Left ventricle myocardium superior (tissue), 1 donor: ENCODE data around the gene RHOV. TPM values are rescaled to one million over a fixed set of nuclear protein-coding genes. Genes with fewer than 3 reads are reported as not detected.

Experiments used
- ATAC-seq: fragments of 200-7000 bp; cut with Tn5 transposase; one replicate; pipeline ENCODE4 v1.9.1; 2020; ENCODE audit warnings: mild to moderate bottlenecking, moderate library complexity
- DNase-seq: peaks from one replicate; pipeline ENCODE4 v3.0.0-alpha.2; 2020
- intact Hi-C: fragments of 100-400 bp; cut with micrococcal nuclease; formaldehyde crosslinking; loops from one replicate; pipeline ENCODE4 v1.11.0; 2022
- total RNA-seq: library from RNA; stranded (reverse); fragmentation: NEBNext Ultra II Directional; extraction: Animal tissue kit (Norgen Biotek cat#: 25700); gene quantifications from one replicate; pipeline ENCODE4 v1.2.1, GENCODE V29; 2021
- donor health status: DM: no; HTN: yes; CAD: no; lungs with severe emphysema.

The RHOV gene
- total RNA-seq, 1 donor from 2014 or later: not detected

DNA sequence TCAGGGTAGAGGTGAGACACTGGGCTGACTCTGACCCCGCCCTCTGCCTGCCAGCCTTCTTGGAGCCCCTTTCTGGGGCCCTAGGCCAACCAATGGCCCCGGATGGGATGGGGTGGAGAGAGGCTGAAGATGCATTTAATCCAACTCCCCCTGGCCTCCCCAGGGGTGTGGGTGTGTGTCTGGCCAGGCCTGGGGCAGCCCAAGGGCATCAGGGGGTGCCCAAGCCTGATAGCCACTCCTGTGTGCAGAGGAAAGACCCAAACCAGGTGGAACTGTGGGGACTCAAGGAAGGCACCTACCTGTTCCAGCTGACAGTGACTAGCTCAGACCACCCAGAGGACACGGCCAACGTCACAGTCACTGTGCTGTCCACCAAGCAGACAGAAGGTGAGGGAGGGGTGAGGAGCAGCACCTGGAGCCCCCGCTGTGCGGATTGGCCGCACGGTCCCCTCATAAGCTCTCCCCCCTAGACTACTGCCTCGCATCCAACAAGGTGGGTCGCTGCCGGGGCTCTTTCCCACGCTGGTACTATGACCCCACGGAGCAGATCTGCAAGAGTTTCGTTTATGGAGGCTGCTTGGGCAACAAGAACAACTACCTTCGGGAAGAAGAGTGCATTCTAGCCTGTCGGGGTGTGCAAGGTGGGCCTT is 20.7 kb downstream of the RHOV start:
- DNase-seq (no peak), ATAC-seq (no peak)
- intact Hi-C loops: no loop called here

DNA sequence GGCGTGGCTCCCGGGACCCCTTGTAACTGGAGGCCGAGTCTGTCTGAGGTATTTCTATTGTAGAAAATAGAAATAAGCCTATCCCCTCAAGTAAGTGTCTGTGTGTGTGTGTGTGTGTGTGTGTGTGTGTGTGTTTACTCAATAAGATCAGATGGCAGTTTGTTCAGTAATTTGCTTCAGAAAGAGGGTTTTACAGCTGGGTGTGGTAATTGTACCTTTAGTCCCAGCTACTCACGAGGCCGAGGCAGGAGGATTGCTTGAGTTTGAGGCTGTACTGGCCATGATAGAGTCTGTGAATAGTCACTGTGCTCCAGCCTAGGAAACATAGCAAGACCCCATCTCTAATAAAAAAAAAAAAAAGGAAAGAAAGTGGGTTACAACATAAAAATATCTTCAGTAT is 21.5 kb downstream of the RHOV start:
- ATAC-seq (no peak), DNase-seq (no peak)
- intact Hi-C loops: no loop called here

DNA sequence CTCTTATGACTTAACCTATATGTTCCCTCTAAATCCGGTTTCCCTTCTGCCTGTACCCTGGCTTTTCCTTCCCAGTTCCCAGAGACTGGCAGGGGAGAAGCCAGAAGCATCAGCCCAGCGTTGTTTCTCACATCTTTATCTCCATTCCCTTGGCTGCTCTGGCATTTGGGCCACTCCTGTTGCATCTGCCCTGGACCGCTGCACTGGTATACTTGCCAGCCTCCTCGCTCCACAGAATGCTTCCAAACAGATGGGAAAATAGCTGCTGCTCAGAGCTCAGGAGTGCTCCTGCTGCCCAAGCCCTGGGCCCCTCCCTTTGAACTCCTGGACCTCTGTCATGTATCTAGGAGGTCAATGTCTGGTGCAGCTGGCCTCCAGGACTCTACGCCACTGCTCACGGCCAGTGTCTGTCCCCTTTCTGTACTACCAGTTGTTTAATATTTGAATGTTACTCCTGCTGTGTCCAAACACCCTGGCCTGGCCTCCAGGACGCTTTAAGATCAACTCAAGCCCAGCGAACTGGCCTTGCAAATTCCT is 23.4 kb downstream of the RHOV start:
- intact Hi-C loops: no loop called here
- DNase-seq: no peak
- ATAC-seq: no peak

DNA sequence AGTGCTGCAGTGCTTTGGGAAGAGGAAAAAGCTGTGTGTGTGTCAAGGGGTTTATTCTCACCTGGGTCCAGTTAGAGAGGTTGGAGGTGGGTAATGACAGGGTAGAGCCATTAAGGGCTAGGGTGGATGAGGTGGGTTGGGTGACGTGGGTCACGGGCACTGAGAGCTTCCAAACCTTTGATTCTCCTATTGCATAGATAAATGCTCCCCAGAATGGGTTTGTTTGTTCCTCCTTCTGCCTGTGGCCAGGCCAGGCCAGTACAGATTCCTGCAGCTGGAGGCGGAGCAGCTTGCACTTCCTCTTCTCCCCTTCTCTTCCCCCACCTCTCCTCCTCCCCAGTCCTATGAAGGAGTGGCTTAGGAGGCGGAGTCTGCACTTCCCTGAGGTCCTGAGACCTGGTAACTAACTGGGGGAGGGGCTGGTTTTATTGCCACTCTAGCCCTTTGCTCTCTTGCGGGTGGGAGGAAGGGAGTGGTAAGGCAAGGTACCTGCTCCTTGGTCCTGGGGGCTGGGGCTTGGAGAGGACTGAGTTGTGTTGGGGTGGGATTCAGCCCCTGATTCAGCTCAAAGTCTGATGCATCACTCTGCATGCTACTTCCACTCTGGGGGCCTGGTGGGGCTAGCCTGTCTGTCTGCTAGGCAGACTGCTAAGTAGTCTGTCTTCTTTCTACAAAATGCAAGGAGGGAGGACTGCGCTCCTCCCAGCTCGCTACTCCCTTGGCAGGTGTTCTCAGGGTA is 26.6 kb downstream of the RHOV start:
- peak; percentile 81 for ATAC-seq
- intact Hi-C loops: no loop called here
- DNase-seq: peak; percentile 47

DNA sequence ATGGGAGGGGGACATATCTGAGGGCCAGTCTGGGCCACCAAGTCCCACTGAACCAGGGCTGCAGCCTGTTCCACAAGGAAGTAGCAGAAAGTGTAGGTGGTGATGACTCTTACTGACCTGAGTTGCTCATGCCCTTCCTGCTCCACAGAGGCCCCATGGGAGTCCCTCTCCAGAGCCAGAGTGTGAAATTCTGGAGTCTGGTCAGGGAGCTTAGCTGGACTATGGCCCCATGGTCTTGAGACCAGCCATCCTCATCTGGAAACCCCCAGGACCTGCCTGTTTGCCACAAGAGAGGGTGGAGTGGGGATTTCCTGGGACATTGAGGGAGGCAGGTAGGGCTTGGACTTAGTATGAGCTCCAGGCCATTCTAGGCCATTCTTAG is 27.2 kb downstream of the RHOV start:
- ATAC-seq (no peak), DNase-seq (no peak)
- intact Hi-C loops: no loop called here

DNA sequence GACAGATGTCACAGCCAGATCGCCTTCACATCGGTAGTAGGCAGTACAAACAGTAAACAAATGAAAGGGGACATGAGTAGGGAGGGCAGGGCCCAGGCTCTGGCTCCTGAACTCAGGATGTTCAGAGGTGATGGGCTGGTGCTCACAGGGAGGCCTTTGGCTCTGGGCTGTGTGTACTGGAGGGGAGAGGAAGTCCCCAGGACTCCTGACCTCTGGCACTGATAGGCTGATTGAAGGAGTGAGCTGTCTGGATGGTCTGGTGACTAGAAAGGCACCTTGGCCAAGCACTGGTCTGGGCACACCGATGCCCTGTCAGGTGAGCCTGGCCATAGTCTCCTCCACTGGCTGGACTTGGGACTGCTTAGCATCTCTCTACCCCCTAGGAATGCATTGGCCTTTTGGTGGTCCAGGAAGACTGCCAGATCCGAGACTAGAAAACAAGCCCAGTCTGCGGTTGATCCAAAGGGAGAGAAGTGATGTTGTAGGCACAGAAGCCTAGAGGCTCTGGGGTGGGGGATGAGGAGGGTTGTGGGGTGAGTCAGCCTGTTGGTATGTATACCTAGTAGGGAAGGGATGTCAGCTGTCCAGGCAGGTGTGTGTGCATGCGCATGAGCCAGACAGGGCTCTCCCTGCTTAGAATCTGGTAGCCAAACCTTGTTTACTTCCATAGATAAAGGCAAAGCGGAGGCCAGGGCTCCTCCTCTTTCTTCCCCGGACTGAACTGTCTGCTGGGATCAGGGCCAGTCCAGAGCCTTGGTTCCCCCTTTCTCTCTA is 28.3 kb downstream of the RHOV start:
- ATAC-seq: no peak
- intact Hi-C loops: no loop called here
- no peak for DNase-seq

DNA sequence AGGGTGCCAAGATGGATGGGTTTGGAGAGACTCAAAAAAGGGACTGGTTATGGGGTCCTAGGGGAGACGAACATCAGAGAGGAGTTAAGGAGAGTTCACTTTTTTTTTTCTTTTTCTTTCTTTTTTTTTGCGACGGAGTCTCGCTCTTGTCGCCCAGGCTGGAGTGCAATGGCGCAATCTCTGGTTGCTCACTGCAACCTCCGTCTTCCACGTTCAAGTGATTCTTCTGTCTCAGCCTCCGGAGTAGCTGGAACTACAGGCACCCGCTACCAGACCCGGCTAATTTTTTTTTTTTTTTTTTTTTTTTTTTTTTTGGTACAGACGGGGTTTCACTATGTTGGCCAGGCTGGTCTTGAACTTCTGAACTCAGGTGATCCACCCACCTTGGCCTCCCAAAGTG is 29.0 kb downstream of the RHOV start:
- ATAC-seq (no peak), DNase-seq (no peak)
- intact Hi-C loops: no loop called here

DNA sequence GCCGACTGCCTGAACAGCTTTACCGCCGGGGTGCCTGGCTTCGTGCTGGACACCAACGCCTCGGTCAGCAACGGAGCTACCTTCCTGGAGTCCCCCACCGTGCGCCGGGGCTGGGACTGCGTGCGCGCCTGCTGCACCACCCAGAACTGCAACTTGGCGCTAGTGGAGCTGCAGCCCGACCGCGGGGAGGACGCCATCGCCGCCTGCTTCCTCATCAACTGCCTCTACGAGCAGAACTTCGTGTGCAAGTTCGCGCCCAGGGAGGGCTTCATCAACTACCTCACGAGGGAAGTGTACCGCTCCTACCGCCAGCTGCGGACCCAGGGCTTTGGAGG is 29.4 kb downstream of the RHOV start:
- intact Hi-C loops: no loop called here

DNA sequence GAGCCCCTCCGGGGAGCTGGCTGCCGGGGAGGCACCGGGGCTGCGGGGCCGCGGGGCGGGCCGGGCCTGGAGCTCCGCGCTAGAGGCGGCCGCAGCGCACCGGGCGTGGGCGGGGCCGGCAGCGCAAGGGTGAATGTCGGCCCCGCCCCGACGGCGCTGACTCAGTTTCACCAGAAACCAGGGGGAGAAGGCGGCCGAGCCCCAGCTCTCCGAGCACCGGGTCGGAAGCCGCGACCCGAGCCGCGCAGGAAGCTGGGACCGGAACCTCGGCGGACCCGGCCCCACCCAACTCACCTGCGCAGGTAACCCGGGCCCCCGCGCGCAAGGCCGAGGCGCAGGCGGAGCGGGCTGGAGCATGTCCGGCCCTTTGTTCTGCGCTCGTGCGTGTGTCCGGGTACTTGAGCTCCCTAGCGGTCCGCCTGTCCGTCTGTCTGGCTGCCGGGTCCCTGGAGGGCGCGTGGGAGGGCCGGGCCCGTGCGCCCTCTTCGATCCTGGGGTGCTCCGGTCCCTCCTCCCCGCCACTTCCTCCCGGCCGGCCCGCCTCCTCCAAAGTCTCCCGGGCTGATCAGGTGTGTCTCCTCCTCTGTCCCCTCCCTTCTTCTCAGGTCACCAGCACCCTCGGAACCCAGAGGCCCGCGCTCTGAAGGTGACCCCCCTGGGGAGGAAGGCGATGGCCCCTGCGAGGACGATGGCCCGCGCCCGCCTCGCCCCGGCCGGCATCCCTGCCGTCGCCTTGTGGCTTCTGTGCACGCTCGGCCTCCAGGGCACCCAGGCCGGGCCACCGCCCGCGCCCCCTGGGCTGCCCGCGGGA is 29.9 kb downstream of the RHOV start, which contains the start of gene SPINT1:
SPINT1 (plus strand) TSS at position 164 of the 811 bp plus-strand sequence; CDS start at position 671, 507 bp downstream.
- ATAC-seq: peak; percentile 41

More for the DNA sequence above, 29.4 kb downstream of the RHOV start:
- DNase-seq (peak; percentile 44), ATAC-seq (peak; percentile 30)

DNA sequence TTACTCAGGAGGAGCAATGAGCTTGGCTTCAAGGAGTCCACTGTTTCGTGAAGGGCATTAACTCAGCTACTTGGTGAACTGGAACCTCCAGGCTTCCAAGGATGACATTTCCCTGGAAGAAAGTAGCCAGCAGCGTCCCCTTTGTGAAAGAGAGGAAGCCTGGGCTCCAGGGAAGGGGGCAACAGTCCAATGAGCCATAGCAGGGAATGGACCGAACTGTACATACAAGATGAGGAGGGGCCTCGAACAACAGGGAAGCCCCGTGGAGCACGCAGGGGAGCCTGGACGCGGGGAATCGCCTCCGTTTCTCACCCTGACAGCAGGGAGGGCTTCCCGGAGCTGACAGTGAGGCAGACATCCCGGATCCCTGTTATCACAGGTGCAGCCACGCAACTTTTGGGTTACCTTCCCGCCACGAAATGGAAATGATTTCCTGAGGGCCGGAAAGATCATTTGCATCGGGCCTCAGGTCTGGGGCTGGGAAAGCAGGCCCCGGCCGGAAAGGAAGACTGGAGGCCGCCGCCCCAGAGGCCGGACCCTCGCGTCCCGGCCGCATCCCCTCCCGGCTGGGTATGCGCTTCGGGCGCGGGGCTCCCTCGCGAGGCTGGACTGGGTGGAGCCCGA is 30.7 kb downstream of the RHOV start:
- no peak for DNase-seq
- intact Hi-C loops: no loop called here
- no peak for ATAC-seq

More for the DNA sequence above, 29.9 kb downstream of the RHOV start, which contains the start of gene SPINT1:
- peak; percentile 38 for DNase-seq
- intact Hi-C loops: no loop called here

DNA sequence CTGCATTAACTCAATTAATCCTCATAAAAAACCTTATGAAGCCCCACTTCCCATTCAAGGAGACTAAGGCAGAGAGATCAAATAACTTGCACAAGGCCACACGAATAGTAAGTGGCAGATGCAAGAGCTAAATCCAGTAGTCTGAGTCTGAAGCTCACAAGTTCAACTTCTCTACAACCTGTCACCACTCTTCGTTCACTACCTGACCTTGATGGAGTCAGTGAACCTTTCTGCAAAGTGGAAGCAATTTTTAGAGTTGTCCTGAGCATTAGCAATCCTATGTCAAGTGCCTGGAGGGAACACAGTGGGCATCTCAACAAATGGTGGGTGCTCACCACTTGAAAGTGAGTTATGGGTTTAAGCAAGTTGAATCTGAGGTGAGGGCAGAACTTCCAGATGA is 32.3 kb downstream of the RHOV start:
- intact Hi-C loops: no loop called here
- ATAC-seq: peak; percentile 57
- no peak for DNase-seq

DNA sequence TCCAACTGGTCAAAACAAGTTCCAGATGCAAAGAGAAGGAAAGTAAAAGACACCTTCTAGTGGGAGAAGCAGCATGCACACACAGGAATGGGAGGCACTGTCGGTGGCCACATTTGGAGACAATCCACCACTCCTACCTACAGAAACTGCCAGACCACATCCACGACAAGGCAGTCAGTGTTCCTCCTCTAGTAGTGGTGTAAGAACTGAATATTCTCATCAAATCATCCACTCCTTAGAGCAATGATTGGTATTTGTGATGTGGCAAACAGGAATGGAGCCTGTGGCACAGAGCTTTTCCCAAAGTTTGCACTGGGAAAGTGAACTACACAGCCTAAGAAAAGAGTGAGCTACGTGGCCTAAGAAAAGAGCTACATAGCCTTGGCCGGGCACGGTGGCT is 35.3 kb downstream of the RHOV start:
- DNase-seq (no peak), ATAC-seq (no peak)
- intact Hi-C loops: no loop called here

DNA sequence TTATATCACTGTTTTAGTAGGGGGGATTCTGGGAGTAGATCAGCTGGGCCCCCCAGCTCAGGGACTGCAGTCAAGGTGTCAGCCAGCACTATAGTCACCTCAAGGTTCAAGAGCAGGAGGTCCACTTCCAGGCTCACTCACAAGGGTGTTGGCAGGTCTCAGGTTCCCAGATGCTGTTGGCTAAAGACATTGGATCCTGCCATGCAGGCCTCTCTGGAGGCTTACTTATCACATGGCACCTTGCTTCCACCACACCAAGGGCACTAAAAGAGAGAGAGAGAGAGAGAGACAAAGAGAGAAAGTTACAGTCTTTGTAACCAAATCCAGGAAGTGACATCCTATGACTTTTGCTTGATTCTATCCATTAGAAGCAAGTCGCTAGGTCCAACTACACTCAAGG is 38.0 kb downstream of the RHOV start:
- intact Hi-C loops: no loop called here
- no peak for ATAC-seq
- no peak for DNase-seq

DNA sequence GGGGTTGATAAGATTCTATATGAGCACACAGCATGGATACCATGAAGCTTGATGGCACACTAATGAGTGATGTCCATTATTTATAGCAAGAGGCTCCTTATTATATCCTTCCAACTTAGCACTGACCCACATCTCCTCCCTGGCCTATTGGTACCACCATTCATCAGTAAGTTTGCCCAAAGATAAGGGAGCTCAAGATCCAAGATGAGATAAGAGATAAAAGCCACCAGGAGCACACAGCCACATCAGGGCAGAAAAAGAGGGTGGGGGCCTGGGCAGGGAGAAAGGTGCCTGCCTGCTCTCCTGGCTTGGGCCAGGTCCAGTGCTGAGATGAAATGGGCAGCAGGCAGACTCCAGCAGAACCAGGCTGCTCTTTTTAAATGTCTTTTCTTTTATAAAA is 41.1 kb downstream of the RHOV start:
- DNase-seq: no peak
- ATAC-seq: no peak
- intact Hi-C loops: no loop called here

DNA sequence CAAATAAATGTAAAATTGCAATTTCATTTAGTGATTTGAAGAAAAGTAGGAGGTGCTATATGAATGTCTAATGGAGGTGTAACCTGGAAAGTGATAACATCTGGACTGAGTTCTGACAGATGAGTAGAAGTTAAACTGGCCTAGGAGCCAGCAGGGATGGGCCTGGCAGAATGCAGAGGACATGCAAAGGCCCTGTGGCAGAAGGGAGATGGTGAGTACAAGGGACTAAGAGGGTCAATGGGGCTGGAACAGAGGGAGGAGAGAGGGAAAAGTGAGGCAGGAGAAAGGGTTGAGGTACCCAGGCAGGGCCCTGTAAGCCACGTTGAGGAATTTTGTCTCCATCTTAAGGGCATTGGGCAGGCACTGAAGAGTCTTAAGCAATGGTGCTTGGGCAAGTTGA is 42.2 kb downstream of the RHOV start:
- ATAC-seq (no peak), DNase-seq (no peak)
- intact Hi-C loops: no loop called here

DNA sequence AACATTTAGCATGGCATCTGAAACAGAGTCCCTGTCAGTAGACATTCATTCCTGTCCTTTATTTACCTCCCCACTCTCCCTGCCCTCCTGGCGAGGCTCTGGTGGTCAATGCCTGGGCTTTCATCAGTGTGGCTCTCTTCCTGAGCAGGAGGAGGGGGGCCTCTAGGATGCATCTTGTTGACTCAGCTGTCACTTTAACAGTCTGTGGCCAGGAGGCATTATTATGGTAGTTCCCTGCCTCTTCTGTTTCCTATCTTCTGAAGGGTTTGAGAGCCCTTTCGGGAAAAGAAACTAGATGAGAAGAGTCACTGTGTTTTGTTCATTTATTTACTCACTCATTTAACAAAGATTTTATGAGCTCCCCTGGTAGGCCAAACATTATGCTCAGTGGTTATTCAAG is 43.1 kb downstream of the RHOV start:
- DNase-seq (no peak), ATAC-seq (no peak)
- intact Hi-C loops: no loop called here

DNA sequence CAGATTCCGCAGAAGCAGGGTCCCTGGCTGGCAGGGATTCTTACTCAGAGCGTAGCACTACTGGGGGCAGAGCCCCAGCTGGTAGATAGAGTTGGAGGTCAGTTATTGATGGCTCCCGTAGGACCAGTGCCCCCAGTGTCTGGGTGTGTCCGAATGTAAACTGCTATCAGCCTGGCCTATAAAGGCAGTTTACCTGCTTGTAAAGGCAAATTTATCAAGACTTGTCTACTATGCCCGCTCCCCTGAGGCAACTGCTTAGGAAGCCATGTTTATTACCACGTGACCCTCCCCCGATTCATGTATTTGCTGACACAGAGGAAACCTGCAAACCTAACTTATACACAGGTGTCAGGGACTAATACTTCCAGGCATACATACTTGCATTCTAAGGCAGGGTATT is 44.9 kb downstream of the RHOV start:
- ATAC-seq (no peak), DNase-seq (no peak)
- intact Hi-C loops: no loop called here

DNA sequence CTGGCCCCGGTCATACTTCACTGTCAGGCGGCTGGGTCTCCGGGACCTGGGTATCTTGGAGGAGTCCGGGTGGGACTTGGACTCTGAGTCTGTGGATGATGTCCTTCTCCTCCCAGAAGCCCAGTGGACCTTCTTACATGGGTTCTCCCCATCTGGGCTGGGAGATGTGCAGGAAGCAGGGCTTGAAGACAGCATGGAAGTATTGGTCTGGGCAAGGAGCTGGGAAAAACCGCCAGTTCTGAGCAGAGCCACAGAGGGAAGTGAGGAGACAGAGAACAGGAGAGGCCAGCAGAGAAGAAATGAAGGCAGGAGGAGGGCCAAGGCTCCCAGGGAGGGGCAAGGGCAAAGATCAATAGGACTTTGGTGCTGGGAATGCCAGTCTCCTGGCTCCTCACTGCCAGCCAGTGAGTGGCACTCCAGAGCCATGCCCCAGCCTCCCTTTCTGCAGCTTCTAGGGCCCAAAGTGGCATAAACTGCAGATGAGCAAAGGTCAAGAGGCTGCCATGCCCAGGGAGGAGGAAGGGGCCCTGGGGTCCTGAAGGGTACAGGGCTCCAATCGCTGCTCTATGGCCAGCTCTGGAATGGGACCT is 45.5 kb downstream of the RHOV start, which contains the start of gene PPP1R14D:
PPP1R14D (minus strand) TSS at position 262 of the 590 bp plus-strand sequence; CDS start at position 195, 67 bp downstream.
- no peak for DNase-seq
- no peak for ATAC-seq
- intact Hi-C loops: no loop called here
